GM18951 (cell line): ENCODE results near the gene ATG4D.

Experiments
- POLR2A ChIP-seq: IDR thresholded peaks from 4 replicates; pipeline ENCODE4 v1.6.1; 2011; ENCODE audit warnings: mild to moderate bottlenecking; ENCODE audit not compliant: insufficient read length, insufficient read depth; ENCODE audit errors: extremely low read depth
- in situ Hi-C: fragments of 300-500 bp; cut with MboI; formaldehyde crosslinking; loops from one replicate; pipeline ENCODE4 v1.12.0; 2022; ENCODE audit warnings: low sequenced_read_pairs, mixed read lengths, inconsistent platforms; ENCODE audit not compliant: unreplicated experiment

Gene ATG4D

GRCh38 chr19:10543420-10544241 lies at the start of gene ATG4D:
Gene ATG4D, plus strand, starts transcription at chr19:10543904. Its CDS starts 187 bp downstream, at chr19:10544091.
- peak; percentile 89 for TF ChIP-seq POLR2A
- in situ Hi-C loops, result no loop called here

- in situ Hi-C loops, result no loop called here
- no peak for TF ChIP-seq POLR2A
Observed at GRCh38 chr19:10497371-10497770, 46.3 kb upstream of the ATG4D start.

- peak; percentile 22 for TF ChIP-seq POLR2A
- in situ Hi-C loops, result no loop called here
Observed at GRCh38 chr19:10499550-10500246, 44.0 kb upstream of the ATG4D start.

- in situ Hi-C loops, result no loop called here
- TF ChIP-seq POLR2A, result no peak
Observed at GRCh38 chr19:10500247-10500592, 43.5 kb upstream of the ATG4D start.

- no peak for TF ChIP-seq POLR2A
- in situ Hi-C loops, result no loop called here
Observed at GRCh38 chr19:10501971-10502523, 41.7 kb upstream of the ATG4D start.

- peak; percentile 93 for TF ChIP-seq POLR2A
- in situ Hi-C loops, result no loop called here
Observed at GRCh38 chr19:10502524-10503001, 41.1 kb upstream of the ATG4D start.

GRCh38 chr19:10503002-10503789 lies 40.5 kb upstream of the ATG4D start, which contains the start of gene KEAP1:
Gene KEAP1, minus strand, starts transcription at chr19:10503356. Its CDS starts 3,323 bp downstream, at chr19:10500033.
- in situ Hi-C loops, result no loop called here

GRCh38 chr19:10505583-10506229 lies 38.0 kb upstream of the ATG4D start:
- TF ChIP-seq POLR2A, result no peak
- in situ Hi-C loops, result no loop called here

More at GRCh38 chr19:10503002-10503789, 40.5 kb upstream of the ATG4D start, which contains the start of gene KEAP1:
- TF ChIP-seq POLR2A, result no peak

GRCh38 chr19:10508036-10508435 lies 35.7 kb upstream of the ATG4D start:
- in situ Hi-C loops, result no loop called here
- TF ChIP-seq POLR2A, result no peak

- in situ Hi-C loops, result no loop called here
- TF ChIP-seq POLR2A, result no peak
Observed at GRCh38 chr19:10508707-10509106, 35.0 kb upstream of the ATG4D start.

- TF ChIP-seq POLR2A, result no peak
- in situ Hi-C loops, result no loop called here
Observed at GRCh38 chr19:10510301-10510802, 33.4 kb upstream of the ATG4D start.

- TF ChIP-seq POLR2A, result no peak
- in situ Hi-C loops, result no loop called here
Observed at GRCh38 chr19:10513223-10513622, 30.5 kb upstream of the ATG4D start.
